Right lung (tissue), 10 donors: ENCODE measurements around the gene FAM210B. TPM values are rescaled to one million over a fixed set of nuclear protein-coding genes. Genes with fewer than 3 reads are reported as not detected.
A peak's percentile ranks its signal among the peaks of the same experiment; 100 is the strongest.
"Not testable (repeated sequence)": the region's sequence is repeated elsewhere in the genome, so short reads cannot be mapped to it uniquely, and the experiment has no call there.

Source experiments
- DNase-seq, 2 donors: peaks; one replicate each; pipeline ENCODE4 v3.0.0-alpha.2; 2013
- long read RNA-seq, 8 donors: transcript quantifications; one replicate each; lab custom pipeline, GENCODE V29; 2026
- polyA plus RNA-seq, 5 donors: library from polyadenylated mRNA; unstranded; fragments of 120-200 nt; gene quantifications; one replicate each; pipeline versions ENCODE4 v1.2.1 to v1.2.3, GENCODE V29; 2013; ENCODE audit warnings: inconsistent platforms in 1 of 5, low replicate concordance in 1 of 5; ENCODE audit not compliant: insufficient read length in 5 of 5, insufficient read depth in 1 of 5

Gene FAM210B, protein sequence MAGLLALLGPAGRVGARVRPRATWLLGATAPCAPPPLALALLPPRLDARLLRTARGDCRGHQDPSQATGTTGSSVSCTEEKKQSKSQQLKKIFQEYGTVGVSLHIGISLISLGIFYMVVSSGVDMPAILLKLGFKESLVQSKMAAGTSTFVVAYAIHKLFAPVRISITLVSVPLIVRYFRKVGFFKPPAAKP
- polyA plus RNA-seq = 10 to 100 TPM; 55.9 to 76.5 (median 64.7) TPM
- long read RNA-seq, donor 1, transcript FAM210B-201 (3 exons, 3,046 nt) = major isoform, 61 of 73 reads
- long read RNA-seq, donor 1, partial matches to known transcripts = 10 of 73 reads
- long read RNA-seq, donor 1, other reads (novel, unspliced or antisense) = 0 of 73 reads
- long read RNA-seq, donor 2, transcript FAM210B-201 (3 exons, 3,046 nt) = major isoform, 28 of 29 reads
- long read RNA-seq, donor 2, partial matches to known transcripts = 0 of 29 reads
- long read RNA-seq, donor 2, other reads (novel, unspliced or antisense) = 0 of 29 reads
- long read RNA-seq, donor 3, transcript FAM210B-201 (3 exons, 3,046 nt) = major isoform, 26 of 40 reads
- long read RNA-seq, donor 3, transcript FAM210B-202 (2 exons, 614 nt) = minor isoform, 8 of 40 reads
- long read RNA-seq, donor 3, partial matches to known transcripts = 6 of 40 reads
- long read RNA-seq, donor 3, other reads (novel, unspliced or antisense) = 0 of 40 reads
- long read RNA-seq, donor 4, transcript FAM210B-201 (3 exons, 3,046 nt) = major isoform, 23 of 25 reads
- long read RNA-seq, donor 4, partial matches to known transcripts = 0 of 25 reads
- long read RNA-seq, donor 4, other reads (novel, unspliced or antisense) = 0 of 25 reads
- long read RNA-seq, donor 5, transcript FAM210B-201 (3 exons, 3,046 nt) = major isoform, 68 of 96 reads
- long read RNA-seq, donor 5, partial matches to known transcripts = 24 of 96 reads
- long read RNA-seq, donor 5, other reads (novel, unspliced or antisense) = 0 of 96 reads
- long read RNA-seq, donor 6, transcript FAM210B-201 (3 exons, 3,046 nt) = major isoform, 29 of 44 reads
- long read RNA-seq, donor 6, partial matches to known transcripts = 12 of 44 reads
- long read RNA-seq, donor 6, other reads (novel, unspliced or antisense) = 0 of 44 reads
- long read RNA-seq, donor 7, transcript FAM210B-201 (3 exons, 3,046 nt) = major isoform, 21 of 41 reads
- long read RNA-seq, donor 7, partial matches to known transcripts = 19 of 41 reads
- long read RNA-seq, donor 7, other reads (novel, unspliced or antisense) = 0 of 41 reads
- long read RNA-seq, donor 8, transcript FAM210B-201 (3 exons, 3,046 nt) = major isoform, 17 of 41 reads
- long read RNA-seq, donor 8, partial matches to known transcripts = 22 of 41 reads
- long read RNA-seq, donor 8, other reads (novel, unspliced or antisense) = 0 of 41 reads

DNA sequence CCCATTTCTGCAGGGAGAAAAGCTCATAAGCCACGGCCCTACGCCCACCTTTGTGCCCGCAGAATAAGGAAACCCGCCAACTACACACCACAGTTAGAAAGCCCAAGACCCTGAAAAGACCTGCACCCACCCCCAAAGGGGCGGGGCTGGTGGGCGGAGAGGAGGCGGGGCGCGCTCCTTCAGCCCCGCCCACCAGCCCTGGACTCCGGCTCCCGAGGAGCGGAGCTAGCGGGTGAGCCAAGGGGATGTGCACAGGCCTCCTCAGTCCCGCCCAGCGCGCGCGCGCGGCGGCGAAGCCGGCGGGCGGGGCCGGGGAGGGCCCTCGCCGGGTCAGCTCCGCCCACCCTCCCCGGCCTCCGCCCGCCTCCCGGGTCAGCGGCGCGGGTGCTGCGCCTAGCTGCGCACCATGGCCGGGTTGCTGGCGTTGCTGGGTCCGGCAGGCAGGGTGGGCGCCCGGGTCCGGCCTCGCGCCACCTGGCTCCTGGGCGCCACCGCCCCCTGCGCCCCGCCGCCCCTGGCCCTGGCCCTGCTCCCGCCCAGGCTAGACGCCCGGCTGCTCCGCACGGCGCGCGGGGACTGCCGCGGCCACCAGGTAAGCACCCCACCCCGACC lies at the start of gene FAM210B:
FAM210B (plus strand) TSS at position 375 of the 612 bp plus-strand sequence; CDS start at position 407, 32 bp downstream.
- peak; percentile 87 to 88 for DNase-seq

DNA sequence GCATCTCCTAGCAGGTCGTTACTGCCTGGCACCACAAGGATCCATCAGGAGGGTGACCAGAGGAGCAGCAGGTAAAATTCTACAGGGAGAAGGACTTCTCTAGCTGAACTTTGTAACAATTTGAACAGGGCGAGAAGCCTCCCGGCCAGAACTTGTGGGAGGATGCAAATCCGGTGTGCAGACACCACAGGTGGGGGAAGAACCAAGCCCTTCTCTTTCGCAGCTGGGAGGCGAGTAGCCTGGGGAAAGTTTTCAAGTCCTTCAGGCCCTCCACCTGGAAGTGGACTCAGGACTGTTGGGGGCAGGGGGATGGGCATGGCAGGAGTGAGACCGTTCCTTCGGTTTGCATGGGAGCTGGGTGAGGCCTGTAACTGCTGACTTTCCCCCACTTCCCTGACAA lies 42.7 kb upstream of the FAM210B start:
- no peak for DNase-seq

DNA sequence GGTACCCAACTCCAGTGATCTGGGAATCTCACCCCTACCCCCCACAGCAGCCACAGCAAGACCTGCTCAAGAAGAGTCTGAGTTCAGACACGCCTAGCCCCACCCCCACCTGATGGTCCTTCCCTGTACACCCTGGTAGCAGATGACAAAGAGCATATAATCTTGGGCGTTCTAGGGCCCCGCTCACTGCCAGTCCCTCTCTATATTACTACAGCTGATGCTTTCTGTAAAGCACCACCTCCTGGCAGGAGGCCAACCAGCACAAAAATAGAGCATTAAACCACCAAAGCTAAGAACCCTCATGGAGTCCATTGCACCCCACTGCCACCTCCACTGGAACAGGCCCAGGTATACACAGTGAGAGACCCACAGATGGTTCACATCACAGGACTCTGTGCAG lies 42.3 kb upstream of the FAM210B start:
- no peak for DNase-seq

DNA sequence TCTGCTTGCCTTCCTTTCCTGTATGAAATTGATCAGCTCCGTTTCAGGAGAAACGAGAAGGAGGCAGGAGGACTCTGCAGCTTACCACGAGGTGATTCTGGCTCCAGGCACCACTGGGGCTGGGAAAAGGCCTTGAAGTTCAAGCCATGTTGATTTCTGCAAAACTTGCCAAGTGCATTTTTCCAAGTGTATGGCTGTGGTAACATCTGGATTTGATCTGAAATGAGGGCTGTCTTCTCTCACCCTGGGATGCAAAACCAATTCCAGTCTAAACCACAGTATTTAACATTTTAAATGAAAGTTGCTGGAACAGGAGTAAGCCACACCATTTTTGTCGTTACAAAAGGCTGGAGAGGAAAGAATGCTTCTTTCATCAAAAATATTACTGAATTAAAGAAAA lies 36.1 kb upstream of the FAM210B start:
- no peak for DNase-seq

DNA sequence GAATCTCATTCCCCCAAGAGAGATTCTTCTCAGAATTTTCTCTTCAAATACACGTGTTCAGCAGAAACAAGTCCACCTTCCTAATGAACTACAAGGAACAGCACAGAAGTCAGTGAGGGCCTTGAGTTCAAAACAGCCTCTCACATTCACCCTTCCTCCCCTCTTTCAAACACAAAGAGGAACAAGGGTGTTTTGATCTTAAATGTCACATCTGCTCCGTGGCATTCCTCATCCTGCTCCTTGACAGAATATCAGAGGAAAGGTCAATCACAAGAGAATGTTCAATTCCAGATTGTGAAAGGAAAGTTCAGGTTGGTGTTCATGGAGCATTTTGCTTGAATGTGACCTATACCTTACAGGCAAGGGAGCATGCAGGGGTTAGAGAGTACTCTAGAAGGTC lies 35.6 kb upstream of the FAM210B start:
- DNase-seq = no peak

DNA sequence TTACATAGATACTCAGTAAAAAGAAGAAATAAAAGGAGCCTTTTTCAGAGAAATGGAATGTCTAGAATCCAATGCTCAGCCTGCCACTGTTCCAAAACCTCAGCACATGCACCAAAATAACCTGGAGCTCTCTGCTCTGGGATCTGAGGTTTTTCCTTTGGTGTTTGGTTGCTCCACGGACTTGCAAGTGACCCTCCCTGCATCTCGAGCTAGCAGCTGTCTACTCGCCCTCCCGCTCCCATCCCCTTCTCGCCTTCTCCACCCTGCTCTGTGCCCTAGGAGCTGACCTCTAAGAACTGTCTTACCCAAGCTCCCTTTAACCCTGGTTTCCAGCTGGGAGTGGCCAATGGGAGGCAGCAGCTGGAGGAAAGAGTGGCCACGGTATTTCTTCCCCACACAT lies 35.1 kb upstream of the FAM210B start:
- DNase-seq = no peak

DNA sequence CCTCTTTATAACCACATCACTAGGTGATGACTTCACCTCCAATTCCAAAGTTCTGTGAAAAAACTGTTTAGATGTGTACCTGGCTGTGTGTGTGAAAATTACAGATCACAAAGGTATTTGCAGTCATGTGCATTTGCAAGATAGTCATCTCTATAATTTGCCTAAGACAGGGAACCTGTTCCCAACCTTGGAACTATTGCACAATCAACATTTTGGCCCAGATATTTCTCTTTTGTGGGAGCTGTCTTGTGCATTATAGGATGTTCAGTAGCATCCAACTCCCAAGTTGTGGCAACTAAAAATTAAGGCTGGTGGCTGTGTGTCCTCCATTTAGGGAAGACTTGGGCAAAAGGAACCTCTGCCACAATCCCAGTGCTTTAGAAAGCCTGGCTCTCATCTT lies 34.0 kb upstream of the FAM210B start:
- no peak for DNase-seq

DNA sequence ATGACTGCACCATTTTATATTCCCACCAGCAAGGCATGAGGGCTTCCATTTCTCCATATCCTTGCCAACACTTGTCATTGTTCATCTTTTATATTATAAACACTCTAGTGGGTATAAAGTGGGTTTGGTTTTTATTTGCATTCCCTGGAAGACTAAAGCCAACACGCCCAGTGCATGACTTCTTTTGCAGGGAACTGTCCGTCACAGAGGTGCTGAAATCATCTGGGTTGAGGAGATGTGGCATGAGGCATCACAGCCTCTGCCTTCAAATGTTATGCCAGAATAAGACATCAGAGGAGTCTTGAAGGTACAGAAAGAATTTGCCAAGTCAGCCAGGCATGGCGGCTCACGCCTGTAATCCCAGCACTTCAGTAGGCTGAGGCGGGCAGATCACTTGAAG lies 29.9 kb upstream of the FAM210B start:
- peak; percentile 11 to 26 for DNase-seq

DNA sequence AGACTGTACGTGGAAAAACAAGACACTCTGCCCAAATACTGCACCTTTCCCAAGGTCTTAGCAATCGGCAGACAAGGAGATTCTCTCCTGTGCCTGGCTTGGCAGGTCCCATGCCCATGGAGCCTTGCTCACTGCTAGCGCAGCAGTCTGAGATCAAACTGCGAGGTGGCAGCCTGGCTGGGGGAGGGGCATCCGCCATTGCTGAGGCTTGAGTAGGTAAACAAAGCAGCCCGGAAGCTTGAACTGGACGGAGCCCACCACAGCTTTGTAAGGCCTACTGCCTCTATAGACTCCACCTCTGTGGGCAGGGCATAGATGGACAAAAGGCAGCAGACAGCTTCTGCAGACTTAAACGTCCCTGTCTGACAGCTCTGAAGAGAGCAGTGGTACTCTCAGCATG lies 22.1 kb upstream of the FAM210B start:
- not testable (repeated sequence) for DNase-seq

DNA sequence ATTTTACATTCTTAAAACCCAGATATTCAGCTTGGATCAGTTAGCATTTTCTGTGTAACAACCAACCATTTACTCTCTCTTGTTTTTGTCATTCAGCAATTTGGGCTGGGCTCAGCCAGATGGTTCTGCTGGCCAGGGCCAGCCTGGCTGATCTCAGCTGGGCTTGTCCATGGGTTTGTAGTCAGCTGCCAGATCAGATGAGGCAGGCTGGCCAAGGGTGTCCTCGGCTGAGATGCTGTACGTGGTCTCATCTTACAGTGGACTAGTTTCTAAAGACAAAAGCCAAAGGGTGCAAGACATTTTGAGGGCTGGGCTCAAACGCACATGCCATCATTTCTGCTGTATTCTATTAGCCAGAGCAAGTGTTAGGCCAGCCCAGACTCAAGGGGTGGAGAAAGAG lies 16.0 kb upstream of the FAM210B start:
- no peak for DNase-seq

DNA sequence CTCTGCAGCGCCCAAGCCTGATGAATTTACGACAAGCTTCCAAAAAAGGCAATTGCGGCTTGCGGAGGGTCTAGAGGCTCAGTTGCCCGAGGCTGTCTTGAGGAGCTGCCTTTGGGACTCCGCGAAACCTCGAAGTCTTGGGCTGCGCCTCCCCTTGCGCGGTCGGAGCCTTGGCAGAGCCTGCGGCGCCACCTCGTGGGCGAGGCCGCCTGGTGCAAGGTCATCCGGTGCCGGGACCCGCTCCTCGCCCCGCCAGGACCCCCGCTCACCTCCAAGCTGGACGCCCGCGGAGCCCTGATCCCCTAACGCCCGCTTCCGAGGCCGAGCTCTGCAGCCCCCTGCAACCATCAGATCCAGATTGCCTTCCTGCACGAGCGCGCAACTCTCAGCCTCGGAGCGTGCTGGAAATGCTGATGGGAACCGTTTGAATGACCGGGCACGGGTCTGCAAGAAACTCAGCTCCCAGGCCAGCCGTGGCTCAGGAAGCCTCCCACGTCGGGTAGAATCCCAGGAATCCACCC lies 14.9 kb upstream of the FAM210B start:
- no peak for DNase-seq

DNA sequence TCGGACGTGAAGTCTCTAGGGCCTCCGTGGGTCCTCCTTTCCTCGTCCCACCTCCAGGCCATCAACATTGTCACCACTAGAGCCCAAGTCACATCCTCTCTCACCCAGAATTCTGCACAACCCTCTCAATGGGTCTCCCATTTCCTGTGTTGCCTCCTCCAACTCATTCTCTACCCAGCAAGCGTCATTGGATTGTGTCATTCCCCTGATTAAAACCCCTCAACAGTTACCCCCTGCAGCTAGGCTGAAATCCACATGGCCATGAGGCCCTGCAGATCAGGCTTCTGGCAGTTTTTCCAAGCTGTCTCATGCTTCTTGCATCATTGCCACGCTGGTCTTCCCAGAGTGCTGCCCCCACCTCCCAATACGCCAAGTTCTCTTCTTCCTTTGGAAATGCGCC lies 12.9 kb upstream of the FAM210B start:
- DNase-seq = no peak

DNA sequence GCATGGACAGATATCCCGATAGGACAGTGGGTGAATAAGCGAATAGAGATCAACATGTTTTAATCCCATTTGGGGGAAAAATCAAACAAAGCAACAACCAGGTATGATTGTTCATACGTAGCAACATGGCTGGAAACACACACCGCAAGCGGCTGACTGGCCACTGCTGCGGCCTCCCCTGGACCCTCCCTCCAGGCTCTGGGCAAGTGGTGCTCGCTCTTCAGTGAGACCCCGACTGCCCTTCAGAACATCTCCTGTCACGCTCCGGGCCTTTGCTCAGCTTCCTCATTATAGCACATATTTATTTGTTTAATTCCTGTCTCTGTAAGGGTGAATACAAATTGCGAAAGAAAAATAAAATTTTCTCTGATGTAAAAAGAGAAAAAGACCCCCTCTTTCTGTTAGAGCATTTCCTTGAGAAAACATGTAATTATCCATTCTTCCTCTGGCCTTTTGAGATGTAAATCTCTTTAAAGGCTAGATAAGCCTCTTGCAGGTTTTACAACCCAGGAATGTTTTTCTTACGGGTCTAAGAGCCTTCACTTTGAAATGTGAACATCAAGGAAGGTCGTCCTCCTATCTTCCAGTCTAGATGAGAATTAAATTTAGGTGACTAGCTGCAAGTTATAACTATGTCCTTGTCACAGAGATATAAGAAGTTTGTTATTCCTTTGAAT lies 11.0 kb upstream of the FAM210B start:
- DNase-seq = no peak

DNA sequence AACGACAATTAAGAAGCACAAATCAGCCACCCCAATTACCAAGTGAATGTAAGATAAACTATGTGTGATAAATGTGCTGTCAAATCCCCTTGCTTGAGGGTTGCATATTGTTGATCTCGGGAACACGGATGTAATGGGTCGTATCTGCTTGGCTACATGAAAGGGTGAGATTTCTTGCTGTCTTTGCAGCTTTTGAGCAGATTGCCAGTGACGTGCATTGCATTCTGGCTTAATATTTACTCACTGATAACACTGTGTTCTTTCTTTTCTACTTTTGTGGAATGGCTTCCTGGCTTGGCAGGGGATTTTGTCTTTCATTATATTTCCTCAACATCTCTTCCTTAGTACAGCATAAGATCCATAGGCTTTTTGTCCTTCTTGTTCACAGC lies 10.5 kb upstream of the FAM210B start:
- DNase-seq = no peak

DNA sequence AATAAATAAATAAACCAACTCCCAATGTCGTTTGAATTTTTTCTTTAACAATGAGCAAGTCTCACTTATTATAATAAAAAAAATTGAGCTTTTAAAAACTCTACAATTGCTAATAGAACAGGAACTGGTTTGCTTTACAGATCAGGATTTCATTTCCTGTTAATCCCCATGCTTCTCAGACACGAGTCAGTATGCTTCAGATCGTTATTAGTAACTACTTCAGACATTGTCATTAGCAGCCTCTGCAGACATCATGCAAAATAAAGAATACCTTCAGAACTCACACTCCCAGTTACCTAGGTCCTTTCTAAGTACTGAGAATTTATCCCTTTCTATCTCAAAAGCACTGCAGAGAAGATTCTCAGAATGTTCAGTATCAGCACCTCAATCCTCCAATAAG lies 10.0 kb upstream of the FAM210B start:
- DNase-seq = no peak

DNA sequence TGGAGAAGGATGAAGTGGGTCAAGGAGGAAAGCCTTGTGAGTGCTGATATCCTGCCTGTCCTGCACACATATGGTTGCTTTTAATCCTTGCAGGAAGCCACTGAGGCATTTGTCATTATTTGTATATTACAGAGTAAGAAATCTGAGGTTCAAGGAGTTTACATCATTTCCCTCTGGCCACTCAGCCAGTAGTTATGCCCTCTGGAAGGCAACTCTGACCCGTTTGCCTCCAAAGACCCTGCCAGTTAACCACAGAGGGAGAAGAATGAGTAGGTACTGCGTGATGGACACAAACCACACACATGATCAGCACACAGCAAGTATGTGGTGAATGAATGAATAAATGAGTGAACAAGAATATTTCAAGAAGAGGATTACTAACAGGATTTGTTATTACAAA lies 7.9 kb upstream of the FAM210B start:
- DNase-seq = no peak

DNA sequence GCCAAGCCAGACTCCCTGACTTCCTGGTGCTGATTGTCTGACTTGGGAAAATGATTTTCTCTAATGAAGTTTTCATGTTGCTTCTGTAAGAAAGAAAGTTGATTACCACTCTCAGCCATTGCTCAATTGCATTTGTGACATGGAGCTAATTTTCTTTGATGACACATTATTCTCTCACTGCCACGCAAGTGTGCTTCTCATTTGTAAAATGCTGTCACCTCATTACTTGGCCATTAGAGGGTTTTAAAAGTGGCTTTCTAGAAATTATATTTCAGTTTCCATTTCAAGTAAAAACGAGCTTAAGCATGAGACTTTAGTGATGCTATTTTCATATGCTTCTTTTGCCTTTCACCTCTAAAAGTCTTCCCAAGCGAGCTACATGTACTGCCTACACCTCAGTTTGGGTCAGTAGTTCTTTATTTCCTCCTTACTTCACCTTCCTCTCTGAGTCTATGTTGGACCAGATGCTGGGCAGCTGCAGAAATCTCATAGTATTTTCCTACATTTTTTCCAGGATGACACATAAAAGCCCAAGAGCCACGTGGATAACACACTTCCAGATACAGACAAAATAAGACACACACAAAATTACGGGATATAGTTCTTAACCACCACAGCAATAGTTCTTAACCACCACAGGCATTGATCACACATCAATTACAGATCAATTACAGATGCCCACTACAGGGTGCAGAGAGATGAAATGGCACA lies 6.3 kb upstream of the FAM210B start:
- no peak for DNase-seq

DNA sequence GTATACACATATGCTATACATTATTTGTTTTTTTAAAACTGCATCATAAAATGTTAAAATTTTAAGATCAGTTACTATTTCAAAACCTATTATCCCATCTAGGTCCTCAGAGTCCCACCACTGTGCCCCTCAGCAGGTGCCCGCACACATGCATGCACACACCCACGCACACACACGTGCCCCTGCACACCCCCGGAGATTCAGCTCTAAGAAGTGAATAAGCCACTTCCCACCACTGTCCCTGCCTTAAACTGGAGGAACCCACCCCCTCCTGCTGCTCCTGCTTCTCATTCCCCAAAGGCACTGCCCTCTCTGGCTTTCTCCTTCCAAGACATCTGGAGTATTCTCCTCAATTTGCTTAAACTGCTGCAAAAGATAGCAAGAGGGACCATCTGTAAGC lies 5.4 kb upstream of the FAM210B start:
- DNase-seq = no peak

DNA sequence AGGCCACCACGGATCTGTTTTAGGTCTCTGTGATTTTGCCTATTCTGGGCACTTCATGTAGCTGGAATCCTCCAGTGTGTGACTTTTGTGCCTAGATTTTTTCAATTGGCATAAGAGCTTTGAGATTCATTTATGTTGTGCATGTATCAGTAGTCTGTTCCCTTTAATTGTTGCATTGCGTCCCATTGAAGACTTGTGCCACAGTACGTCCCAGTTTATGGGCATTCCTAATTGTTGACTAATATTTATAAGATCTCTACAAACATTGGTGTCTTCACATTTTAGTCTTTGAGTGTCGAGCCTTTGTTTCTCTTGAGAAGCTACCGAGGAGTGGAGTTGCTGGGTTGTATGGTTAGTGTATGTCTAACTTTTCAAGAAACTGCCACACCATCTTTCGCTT lies 704 bp upstream of the FAM210B start:
- DNase-seq = no peak
